HG03460 (cell line): ENCODE results near the gene UGT1A5.

ENCODE experiments used
- ATAC-seq: cut with Tn5 transposase; IDR thresholded peaks from one replicate; pipeline ENCODE4 v1.9.1; 2021; ENCODE audit not compliant: unreplicated experiment

The UGT1A5 gene

DNA sequence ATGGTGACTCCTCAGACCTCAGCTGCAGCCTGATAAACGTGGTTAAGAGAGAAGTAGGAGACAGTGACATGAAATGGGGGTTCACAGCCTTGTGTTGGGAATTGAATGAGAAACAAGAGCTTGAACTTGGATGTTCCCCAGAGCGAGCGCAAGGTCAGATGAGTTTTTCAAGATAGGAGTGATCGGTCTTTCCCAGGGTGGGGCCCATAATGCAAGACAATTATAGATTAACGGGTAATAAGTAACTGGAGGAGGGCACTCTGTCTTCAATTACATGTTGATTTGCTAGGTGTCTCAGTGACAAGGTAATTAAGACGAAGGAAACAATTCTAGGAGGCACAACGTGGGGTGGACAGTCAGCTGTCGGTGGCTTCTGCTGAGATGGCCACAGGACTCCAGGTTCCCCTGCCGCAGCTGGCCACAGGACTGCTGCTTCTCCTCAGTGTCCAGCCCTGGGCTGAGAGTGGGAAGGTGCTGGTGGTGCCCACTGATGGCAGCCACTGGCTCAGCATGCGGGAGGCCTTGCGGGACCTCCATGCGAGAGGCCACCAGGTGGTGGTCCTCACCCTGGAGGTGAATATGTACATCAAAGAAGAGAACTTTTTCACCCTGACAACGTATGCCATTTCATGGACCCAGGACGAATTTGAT, at the start of gene UGT1A5:
TSS of gene UGT1A5 (plus strand) at position 297 of the 651 bp plus-strand sequence. CDS start at position 382, 85 bp downstream.
- no peak for ATAC-seq

DNA sequence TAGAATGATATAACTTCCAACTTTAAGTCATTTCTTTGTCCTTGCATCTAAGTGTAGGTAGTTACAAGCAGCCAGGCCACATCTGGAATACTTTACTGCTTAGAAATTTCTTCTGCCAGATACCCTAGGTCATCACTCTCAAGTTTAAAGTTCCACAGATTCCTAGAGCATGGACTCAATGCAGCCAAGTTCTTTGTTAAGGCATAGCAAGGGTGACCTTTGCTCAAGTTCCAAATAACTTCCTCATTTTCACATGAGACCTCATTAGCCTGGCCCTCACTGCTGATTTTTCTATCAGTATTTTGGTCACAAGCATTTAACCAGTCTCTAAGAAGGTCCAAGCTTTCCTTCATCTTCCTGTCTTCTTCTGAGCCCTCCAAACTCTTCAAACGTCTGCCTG, 48.8 kb upstream of the UGT1A5 start:
- ATAC-seq = no peak

DNA sequence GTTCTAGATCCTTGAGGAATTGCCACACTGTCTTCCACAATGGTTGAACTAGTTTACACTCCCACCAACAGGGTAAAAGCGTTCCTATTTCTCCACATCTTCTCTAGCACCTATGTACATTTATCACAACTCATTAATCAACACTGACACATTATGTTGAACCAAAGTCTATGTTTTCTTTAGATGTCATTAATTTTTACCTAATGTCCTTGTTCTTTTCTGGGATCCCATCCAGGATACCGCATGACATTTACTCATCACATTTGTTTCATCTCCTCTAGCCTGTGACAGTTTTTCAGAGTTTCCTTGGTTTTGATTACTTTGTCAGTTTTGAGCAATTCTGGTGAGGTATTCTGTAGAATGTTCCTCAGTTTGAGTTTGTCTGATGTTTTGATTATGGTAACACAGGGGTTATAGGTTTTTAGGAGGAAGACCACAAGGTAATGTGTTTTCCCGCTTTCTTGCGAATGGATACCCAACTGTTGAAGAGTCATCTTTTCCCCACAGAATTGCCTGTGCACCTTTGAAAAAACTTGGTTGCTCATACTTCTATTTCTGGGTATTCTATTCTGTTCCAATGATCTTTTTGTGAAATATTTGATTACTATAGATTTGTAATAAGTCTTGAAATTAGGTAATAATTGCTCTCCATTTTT, 44.0 kb upstream of the UGT1A5 start:
- no peak for ATAC-seq

DNA sequence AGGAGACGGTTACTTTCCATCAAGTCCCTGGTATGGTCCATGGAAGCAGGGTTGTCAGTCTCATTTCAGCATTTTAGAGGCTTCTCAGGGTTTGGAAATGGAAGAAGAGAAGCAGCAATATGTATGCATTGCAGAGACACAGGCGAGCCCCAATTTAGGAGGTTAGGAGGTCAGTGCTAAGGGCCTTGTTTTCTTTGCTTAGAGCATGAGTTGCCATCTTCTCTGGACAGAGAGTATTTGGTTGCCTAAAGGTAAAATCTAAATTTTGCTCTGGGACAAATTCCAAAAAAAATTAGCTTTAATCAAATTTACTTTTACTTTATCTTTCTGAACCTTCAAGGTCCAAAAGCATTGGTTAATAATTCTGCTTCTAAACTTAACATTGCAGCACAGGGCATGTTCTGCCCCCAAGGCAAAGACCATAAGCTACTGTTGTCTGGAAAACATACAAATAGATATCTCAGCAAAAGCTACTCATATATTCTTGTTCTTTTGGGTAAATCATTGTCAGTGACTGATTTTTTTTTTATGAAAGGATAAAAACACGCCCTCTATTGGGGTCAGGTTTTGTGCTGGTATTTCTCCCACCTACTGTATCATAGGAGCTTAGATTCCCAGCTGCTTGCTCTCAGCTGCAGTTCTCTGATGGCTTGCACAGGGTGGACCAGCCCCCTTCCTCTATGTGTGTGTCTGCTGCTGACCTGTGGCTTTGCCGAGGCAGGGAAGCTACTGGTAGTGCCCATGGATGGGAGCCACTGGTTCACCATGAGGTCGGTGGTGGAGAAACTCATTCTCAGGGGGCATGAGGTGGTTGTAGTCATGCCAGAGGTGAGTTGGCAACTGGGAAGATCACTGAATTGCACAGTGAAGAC, 41.2 kb upstream of the UGT1A5 start, which contains the start of gene UGT1A9:
TSS of gene UGT1A9 (plus strand) at position 609 of the 872 bp plus-strand sequence. CDS start at position 646, 37 bp downstream.
- no peak for ATAC-seq

DNA sequence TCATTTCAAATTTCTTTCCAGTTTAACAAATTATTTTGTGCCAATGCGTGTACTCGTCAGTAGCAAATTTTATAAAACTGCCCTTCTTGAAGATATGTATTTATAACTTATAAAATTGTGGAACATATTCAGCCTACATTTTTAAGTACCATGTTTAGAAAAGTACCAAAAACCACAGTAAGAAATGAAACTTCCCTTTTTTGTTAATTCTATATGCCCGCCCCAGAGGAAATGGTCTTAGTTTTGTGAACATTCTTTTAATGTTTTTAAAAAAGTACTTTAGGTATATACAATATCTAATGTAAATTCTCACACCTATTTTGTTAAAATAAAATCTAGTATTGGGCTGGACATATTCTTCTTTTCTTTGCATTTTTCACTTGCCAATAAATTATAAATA, 39.8 kb upstream of the UGT1A5 start:
- no peak for ATAC-seq

DNA sequence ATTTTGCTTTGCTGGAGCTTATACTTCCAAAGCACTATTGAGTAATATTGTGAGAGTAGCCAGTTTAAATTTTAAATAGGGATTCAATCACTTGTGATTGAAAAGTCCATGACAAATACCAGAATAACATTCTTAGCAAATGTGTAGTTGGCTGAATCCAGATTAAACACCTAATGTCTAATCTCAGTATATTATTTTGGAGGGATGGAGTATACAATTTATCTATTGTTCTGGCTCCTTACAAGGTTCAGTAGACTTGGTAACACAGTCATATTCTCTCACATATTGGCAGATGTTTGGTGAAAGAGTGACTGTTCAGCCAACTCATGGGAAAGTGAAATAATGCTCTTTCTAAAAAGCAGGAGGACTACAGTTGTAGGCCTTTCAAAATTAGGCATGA, 38.8 kb upstream of the UGT1A5 start:
- no peak for ATAC-seq

DNA sequence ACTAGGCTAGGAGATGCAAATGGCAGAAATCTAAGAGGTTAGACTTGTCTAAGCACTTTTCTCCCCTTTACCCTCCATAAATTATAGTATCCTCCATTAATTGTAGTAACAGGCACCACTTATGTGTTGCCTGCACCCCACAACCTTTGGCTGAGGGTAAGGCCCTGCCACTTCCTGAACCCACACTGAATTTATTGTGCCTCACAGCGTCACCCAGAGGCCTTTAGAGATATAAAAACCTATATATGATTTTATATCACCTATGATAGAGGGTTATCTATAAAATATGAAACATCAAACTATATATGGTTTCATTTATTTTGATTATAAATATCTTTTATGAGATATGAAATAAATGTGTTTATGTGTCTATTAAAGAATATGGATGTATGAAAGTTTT, 38.4 kb upstream of the UGT1A5 start:
- no peak for ATAC-seq

DNA sequence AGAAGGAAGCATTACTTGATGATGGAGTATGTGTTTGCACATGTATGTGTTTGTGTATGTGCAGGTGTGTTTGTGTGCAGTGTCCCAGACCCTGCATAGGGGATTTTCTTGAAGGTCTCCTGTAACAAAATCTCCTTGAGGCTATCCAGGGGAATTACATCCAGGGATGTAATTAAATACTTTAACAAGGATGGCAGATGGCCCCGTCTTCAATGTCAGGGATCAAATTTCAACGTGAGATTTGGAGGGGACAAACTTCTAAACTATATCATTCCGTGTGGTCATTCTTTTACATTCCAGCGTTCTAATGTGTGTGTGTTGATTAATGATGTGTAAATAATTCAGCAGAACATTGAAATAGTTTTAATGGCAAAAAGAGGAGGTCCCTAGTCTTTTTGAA, 37.7 kb upstream of the UGT1A5 start:
- no peak for ATAC-seq

DNA sequence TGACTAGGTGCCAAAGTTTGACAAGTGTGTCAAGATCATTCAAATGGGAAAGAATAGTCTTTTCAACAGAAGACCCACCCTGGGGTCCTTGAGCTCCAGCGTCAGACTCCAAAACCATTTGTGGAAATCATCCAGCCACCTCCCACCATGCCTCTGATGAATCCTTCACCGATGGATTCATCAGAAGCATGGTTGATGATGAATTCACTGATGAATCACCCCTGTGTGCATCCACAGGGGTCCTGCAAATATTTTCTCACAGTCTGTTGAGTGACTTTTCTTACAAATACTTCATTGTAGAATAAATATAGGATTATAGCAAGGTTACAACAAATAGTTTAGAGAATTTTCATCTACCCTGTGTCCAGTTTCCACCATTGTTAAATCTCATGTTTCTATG, 36.7 kb upstream of the UGT1A5 start:
- no peak for ATAC-seq

DNA sequence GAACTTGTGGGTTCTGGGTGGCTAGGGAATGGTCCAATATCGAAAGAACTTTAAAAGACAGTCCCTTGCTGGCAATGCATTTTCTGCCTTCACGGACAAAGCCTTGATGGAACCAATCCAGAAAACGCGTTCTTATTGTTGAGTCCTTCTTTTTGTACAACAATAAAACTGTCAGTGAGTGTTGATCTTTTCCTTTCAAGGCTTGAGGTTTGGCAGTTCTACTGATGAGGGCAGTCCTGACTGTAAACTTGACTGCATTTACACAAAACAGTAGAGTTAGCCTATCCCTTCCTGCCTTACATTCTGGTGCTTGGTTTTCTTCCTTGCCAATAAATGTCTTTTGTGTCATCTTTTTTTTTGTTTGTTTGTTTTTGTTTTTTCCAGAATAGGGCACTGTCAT, 33.5 kb upstream of the UGT1A5 start:
- ATAC-seq = no peak

DNA sequence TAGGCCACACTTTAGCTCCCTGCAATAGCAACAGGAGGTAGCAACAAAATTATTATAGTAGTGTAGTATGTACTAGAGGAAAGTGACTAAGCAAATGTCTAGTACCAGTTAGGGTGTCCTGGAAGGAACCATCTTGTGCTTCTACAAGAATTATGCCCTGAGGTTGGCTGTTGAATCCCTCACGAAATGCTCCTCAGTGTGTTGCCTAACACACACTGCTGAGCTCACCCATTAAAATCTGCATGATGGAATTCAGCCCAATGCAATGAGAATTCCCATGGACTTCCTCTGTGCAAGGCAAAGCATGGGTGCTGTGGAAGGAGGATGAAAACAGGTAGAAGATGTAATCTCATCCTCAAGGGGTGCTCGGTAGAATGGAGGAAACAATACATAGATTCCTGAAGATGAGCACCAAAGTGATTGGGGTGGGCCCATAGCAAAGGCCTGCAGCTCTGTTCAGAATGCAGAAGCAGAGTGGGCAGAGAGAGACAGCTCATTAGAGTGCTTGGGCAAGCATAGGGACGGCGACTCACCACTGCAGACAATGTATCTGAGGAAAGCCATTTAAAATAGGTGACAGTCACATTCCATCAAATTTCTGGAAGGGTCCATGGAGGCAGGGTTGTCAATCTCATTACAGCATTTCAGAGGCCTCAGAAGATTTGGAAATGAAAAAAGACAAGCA, 32.2 kb upstream of the UGT1A5 start:
- ATAC-seq = no peak

DNA sequence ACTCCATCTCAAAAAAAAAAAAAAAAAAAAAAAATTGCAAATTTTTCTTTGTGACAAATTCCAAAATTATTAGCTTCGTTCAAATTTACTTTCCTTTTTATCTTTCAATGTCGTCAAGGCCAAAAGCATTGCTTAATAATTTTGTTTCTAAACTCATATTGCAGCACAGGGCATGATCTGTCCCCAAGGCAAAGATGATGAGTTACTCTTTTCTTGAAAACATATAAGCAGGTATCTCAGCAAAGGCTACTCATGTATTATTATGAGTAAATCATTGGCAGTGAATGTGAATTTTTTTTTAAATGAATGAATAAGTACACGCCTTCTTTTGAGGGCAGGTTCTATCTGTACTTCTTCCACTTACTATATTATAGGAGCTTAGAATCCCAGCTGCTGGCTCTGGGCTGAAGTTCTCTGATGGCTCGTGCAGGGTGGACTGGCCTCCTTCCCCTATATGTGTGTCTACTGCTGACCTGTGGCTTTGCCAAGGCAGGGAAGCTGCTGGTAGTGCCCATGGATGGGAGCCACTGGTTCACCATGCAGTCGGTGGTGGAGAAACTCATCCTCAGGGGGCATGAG, 31.1 kb upstream of the UGT1A5 start, which contains the start of gene UGT1A7:
TSS of gene UGT1A7 (plus strand) at position 381 of the 579 bp plus-strand sequence. CDS start at position 418, 37 bp downstream.
- ATAC-seq = no peak

DNA sequence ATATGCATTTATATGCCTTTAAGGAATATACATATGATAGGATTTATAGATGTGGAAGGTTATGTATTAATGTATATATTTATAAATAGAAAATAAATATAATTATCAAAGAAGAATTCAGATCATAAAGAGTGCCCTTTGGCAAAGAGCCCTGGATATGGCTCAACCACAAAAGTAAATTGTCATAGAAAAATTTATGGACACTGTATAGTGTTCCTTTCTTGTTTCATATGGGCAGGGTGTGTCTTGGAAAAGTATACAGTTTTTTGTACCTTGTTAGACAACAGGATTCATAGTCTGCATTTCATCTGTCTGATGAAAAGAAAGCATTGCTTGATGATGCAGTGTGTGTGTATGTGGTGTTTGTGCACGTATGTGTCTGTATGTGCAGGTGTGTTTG, 28.1 kb upstream of the UGT1A5 start:
- ATAC-seq = no peak

DNA sequence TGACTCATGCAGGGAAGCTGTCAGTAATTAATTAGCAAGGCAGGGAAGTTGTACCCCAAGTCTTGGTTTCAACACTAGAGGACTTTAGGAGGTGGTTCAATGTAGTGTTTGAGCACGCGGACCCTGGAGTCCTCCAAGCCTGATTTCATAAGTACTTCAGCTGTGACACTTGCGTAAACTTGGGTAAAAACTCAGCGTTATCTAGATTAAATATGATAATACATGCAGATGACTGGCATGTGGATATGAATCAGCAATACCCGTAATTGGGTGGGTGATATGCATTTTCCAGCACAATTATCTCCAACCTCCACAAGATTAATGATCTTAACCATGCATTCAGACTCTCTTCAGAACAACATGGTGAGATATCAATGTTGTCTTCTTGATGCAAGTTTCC, 25.8 kb upstream of the UGT1A5 start:
- ATAC-seq = no peak

DNA sequence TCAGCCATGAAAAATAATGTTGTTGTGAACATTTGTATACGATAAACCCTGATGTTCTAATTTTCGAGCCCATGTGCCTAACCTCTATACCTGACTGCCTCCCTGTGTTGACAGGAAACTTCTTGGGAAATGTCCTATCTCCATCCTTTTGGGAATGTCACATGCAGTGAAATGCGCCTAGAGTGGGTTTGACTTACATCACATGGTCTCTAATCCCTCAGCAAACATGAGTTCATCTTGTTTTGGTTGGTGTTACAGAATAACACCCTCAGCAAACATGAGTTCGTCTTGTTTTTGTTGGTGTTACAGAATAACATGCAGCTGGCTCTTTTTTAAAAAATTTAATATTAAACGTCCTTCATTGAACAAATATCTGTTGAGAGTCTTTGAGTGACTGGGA, 24.4 kb upstream of the UGT1A5 start:
- ATAC-seq = no peak

DNA sequence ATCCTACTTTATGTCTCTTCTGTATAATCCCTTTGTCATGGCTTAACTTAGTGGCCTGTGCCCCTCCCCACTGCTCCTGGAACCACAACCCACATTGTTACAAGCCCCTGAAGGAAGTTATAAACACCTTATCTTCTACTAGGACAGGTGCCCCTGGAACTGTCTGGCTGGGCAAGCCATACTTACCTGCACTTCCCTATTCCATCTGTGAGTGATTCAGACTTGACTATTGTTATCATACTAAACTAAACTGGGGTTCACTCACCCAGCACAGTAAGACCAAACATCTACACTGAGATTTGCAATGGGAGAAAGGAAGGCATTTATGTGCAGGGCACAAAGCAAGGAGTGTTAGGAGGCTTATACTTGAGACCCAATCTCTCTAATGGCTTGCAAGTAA, 23.7 kb upstream of the UGT1A5 start:
- ATAC-seq = no peak

DNA sequence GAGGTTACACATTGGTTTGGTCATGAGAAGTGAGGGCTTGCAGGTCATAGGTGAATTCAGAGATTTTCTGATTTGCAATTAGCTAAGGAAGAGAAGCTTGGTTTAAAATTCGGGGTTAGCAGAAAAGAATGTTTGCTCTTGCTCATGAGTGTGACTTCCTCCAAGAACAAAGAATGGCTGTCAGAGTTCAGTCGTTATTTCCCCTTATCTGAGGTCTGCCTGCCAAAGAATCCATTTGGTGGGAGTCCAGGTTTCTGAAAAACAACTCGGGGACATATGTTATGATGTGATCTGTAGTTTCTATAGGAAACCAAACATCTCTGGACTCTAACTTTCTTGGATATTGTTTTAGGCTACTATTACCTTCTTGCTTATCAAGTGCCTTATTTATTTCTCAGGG, 23.2 kb upstream of the UGT1A5 start:
- no peak for ATAC-seq

DNA sequence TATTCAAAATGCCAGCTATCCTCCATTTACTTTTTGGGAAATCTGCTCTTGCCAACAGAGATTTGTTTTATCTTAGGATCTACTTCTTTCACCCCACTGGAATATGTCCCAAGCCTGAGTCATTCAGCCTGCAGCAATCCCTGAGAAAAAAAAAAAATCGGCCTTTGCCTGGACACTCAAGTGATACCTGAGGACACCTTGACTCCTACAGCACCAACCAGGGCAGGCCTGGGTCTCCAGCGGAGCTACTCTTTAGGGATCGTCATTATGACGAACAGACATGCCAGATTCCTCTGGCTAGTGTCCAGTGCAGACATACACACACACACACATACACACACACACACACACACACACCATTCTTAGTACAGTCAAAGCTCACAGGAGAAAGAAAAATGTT, 22.3 kb upstream of the UGT1A5 start:
- no peak for ATAC-seq

DNA sequence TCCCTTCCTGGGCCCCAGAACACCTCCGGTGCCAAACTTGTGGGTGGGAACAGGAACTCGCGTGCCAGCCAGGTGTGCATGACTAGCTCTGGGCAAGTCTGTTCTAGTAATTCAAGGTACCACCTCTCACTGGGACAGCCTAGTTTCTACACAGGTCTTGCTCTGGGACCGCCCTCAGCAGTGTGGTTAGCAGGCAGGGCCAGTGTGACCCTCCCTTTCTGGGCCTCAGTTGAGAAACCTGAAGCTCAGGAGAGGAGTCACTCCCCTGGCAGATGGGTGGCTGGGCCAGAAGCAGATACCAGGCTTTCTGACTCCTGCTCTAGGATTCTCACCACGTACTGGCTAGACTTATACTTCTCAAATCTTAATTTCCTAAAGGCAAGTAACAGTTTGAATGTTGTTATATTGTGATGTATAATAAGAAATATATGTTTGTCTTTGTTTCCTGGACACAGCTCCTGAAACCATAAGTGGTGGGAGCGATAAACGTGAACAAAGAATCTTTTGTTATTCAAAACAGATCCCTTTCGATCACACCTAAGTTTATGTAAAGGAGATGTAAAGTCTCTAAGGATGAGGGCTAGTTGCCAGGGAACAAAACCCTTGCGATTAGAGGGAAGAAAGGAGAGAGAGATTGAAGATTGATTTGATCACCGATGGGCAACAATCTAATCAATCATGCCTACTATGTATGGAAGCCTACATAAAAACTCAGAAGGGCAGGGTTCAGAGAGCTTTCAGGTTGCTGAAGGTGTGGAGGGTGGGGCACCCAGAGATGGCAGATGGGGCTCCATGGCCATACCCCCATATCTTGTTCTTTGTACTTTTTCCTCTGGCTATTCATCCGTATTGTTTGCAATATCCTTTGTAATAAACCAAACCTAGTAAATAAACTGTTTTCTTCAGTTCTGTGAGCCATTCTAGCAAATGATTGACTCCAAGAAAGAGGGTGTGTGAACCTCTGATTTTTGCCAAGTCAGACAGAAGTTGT, 21.0 kb upstream of the UGT1A5 start:
- no peak for ATAC-seq

DNA sequence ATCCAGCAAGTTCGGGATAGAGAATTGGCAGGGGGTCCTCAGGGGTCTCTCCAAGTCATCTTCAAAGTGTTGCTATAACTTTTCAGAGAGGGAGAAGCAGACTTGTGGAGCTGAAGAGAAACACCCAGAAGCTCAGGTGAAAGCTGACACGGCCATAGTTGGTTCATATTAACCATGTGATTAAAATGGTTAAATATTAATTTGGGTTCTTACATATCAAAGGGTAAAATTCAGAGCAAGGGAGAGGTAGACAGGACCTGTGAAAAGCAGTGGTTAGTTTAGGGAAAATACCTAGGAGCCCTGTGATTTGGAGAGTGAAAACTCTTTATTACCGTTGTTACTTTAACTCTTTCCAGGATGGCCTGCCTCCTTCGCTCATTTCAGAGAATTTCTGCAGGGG, 20.1 kb upstream of the UGT1A5 start, which contains the start of gene UGT1A6:
TSS of gene UGT1A6 (plus strand) at position 243 of the 400 bp plus-strand sequence. CDS start at position 358, 115 bp downstream.
- no peak for ATAC-seq
